ENCODE data around the gene CNTN1.
"Not testable (repeated sequence)": the region's sequence is repeated elsewhere in the genome, so short reads cannot be mapped to it uniquely, and the experiment has no call there.

The CNTN1 gene

GRCh38 chr12:40701756-40702155, 9.5 kb downstream of the CNTN1 start:
- DNase-seq (ENCODE audit: low read depth), result no peak

- no peak for DNase-seq (ENCODE audit: low read depth)
Measured at GRCh38 chr12:40711121-40711520, 18.9 kb downstream of the CNTN1 start.

GRCh38 chr12:40714636-40715035, 22.4 kb downstream of the CNTN1 start:
- no peak for DNase-seq (ENCODE audit: low read depth)

- no peak for DNase-seq (ENCODE audit: low read depth)
Measured at GRCh38 chr12:40716037-40716436, 23.8 kb downstream of the CNTN1 start.

- no peak for DNase-seq (ENCODE audit: low read depth)
Measured at GRCh38 chr12:40717576-40717975, 25.3 kb downstream of the CNTN1 start.

- no peak for DNase-seq (ENCODE audit: low read depth)
Measured at GRCh38 chr12:40718878-40719372, 26.7 kb downstream of the CNTN1 start.

GRCh38 chr12:40723001-40723400, 30.8 kb downstream of the CNTN1 start:
- no peak for DNase-seq (ENCODE audit: low read depth)

GRCh38 chr12:40726366-40726765, 34.1 kb downstream of the CNTN1 start:
- no peak for DNase-seq (ENCODE audit: low read depth)

GRCh38 chr12:40727774-40728483, 35.7 kb downstream of the CNTN1 start:
- DNase-seq (ENCODE audit: low read depth), result no peak

- DNase-seq (ENCODE audit: low read depth), result no peak
Measured at GRCh38 chr12:40730281-40730680, 38.0 kb downstream of the CNTN1 start.

GRCh38 chr12:40733871-40734270, 41.6 kb downstream of the CNTN1 start:
- no peak for DNase-seq (ENCODE audit: low read depth)

GRCh38 chr12:40734276-40734675, 42.0 kb downstream of the CNTN1 start:
- no peak for DNase-seq (ENCODE audit: low read depth)

- no peak for DNase-seq (ENCODE audit: low read depth)
Measured at GRCh38 chr12:40735551-40736230, 43.5 kb downstream of the CNTN1 start.

- not testable (repeated sequence) for DNase-seq (ENCODE audit: low read depth)
Measured at GRCh38 chr12:40737416-40737815, 45.2 kb downstream of the CNTN1 start.

GRCh38 chr12:40738856-40739255, 46.6 kb downstream of the CNTN1 start:
- no peak for DNase-seq (ENCODE audit: low read depth)

GRCh38 chr12:40742041-40742440, 49.8 kb downstream of the CNTN1 start:
- no peak for DNase-seq (ENCODE audit: low read depth)

GRCh38 chr12:40745386-40745785, 53.1 kb downstream of the CNTN1 start:
- no peak for DNase-seq (ENCODE audit: low read depth)

- no peak for DNase-seq (ENCODE audit: low read depth)
Measured at GRCh38 chr12:40749863-40750262, 57.6 kb downstream of the CNTN1 start.

- DNase-seq (ENCODE audit: low read depth), result no peak
Measured at GRCh38 chr12:40752011-40752410, 59.8 kb downstream of the CNTN1 start.

- DNase-seq (ENCODE audit: low read depth), result no peak
Measured at GRCh38 chr12:40760821-40761220, 68.6 kb downstream of the CNTN1 start.

GRCh38 chr12:40762072-40762471, 69.8 kb downstream of the CNTN1 start:
- no peak for DNase-seq (ENCODE audit: low read depth)

- no peak for DNase-seq (ENCODE audit: low read depth)
Measured at GRCh38 chr12:40768125-40768864, 76.1 kb downstream of the CNTN1 start.

GRCh38 chr12:40769846-40770245, 77.6 kb downstream of the CNTN1 start:
- no peak for DNase-seq (ENCODE audit: low read depth)
